VCaP (cell line): ENCODE results near the gene CUL2.

Experiments
- H3K27ac ChIP-seq: fragments of 450-650 bp; 2 replicates; pipeline ENCODE4 v1.5.1; 2017
- TF ChIP-seq, protein P1 (sequence below): fragments of 450-650 bp; conservative IDR thresholded peaks from 2 replicates; pipeline ENCODE4 v1.5.1; 2017; ENCODE audit warnings: mild to moderate bottlenecking, moderate library complexity

CUL2 gene

DNA sequence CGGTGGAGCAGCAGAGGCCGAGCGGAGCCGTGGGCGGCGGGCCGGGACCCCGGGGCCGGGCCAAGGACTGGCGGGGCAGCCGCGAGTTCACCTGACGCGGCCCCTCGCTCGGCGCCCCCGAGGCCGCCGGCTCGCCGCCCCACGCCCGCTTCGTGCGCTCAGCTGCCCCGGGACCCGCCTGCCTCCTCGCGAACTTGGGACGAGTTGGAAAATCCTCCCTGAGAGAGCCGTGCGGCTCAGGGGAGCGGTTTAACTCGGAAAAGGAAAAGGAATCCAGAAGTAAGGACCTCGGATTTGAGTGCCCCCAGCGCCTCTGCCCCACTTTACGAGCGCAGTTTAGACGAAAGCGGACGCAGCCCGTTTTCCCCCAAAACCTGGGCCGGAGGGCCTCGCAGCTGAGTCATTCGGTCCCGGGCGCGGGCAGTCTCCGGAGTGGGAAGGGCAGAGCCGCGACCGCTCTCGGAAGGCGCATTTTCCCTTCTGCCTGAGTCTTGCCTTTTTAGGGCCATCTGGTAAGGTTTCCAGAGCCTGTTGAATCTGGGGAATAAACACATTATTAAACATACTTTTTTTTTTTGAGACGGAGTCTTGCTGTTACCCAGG lies 37.2 kb upstream of the CUL2 start:
- TF ChIP-seq, protein P1, sequence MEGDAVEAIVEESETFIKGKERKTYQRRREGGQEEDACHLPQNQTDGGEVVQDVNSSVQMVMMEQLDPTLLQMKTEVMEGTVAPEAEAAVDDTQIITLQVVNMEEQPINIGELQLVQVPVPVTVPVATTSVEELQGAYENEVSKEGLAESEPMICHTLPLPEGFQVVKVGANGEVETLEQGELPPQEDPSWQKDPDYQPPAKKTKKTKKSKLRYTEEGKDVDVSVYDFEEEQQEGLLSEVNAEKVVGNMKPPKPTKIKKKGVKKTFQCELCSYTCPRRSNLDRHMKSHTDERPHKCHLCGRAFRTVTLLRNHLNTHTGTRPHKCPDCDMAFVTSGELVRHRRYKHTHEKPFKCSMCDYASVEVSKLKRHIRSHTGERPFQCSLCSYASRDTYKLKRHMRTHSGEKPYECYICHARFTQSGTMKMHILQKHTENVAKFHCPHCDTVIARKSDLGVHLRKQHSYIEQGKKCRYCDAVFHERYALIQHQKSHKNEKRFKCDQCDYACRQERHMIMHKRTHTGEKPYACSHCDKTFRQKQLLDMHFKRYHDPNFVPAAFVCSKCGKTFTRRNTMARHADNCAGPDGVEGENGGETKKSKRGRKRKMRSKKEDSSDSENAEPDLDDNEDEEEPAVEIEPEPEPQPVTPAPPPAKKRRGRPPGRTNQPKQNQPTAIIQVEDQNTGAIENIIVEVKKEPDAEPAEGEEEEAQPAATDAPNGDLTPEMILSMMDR = no peak

DNA sequence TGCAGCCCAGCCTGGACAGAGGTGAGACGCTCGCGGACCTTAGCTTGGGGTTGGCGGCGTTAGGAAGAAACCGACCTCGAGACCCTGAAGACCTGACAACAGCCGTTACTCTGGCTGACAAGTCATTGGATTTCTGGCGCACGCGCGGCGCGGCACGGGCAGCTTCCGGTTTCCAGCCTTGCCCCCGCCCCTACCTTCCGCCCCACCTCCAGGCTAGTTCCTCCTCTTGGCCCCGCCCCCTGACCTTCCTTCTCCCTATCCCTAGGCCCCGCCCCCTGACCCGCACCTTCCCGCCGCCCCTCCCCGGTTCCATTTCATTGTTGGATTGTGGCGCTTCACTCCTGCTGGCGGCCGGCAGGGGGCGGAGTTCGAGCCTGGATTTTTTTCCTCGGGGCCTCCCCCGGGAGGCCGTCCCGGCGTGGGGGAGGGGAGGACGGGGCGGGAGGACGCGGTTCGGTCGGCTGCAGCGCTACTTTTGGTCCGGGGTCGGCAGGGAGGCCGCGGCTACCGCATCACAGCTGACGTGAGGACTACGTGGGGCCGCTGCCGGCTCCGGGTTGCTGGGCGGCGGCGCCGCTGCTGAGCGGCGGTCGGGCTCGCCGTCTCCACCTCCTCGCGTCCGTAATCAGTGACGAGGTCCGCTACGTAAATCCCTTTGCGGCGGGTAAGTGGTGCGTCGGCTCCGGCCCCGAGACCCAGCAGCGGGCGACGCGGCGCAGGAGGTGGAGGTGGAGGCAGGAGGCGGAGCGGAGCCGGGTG lies 36.6 kb upstream of the CUL2 start, which contains the start of gene CREM:
Gene CREM (plus strand): TSS at position 317 of the 759 bp plus-strand sequence. CDS start 10,990 bp downstream, outside the sequence.
- TF ChIP-seq, protein P1 = peak; percentile 90
- H3K27ac ChIP-seq = peak within 1 kb of the TSS; percentile 92

More for the DNA sequence above, 37.2 kb upstream of the CUL2 start:
- peak overlapping the region; percentile 92 for H3K27ac ChIP-seq

GRCh38 chr10:35126062-35126529 lies 36.0 kb upstream of the CUL2 start:
- TF ChIP-seq, protein P1 = no peak
- peak overlapping the region; percentile 92 for H3K27ac ChIP-seq

- TF ChIP-seq, protein P1 = no peak
- H3K27ac ChIP-seq = no peak overlapping the region
Measured at GRCh38 chr10:35124540-35124939, 34.4 kb upstream of the CUL2 start.

GRCh38 chr10:35119378-35119777 lies 29.2 kb upstream of the CUL2 start:
- H3K27ac ChIP-seq = no peak overlapping the region
- TF ChIP-seq, protein P1 = no peak

- TF ChIP-seq, protein P1 = no peak
- no peak overlapping the region for H3K27ac ChIP-seq
Measured at GRCh38 chr10:35112571-35112970, 22.4 kb upstream of the CUL2 start.

DNA sequence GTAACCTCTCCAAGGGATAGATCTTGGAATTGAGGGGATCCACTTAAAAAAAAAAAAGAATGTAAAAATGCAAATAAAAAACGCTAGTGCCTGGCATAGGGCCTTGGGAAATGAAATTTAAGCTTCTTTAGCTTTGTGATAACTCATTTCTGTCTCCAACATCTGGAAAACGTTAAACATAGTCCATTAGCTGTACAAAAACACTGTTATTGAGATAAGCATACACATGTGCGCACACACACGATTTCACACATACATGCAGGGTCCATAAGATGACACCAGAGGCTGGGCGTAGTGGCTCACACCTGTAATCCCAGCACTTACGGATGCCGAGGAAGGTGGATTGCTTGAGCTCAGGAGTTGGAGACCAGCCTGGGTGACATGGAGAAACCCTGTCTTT lies 13.7 kb upstream of the CUL2 start:
- H3K27ac ChIP-seq = no peak overlapping the region
- TF ChIP-seq, protein P1 = no peak
